Adrenal gland (tissue), 5 donors: Measurements from ENCODE around the gene METAP1.

ENCODE experiments used
- CTCF ChIP-seq, 6 experiments: fragments of 450-650 bp in 4 of 6; fragments of 200-600 bp in 2 of 6; sonication (generic) in 1 of 6; IDR thresholded peaks; 1 replicate in 5 of 6; 2 replicates in 1 of 6; pipeline versions ENCODE4 v1.5.1 to v1.8.0; 2016 to 2021; ENCODE audit warnings: antibody characterized with exemption in 6 of 6, mild to moderate bottlenecking in 2 of 6, moderate library complexity in 1 of 6
- POLR2A ChIP-seq, 2 donors: fragments of 450-650 bp; IDR thresholded peaks; one replicate each; pipeline ENCODE4 v1.6.1; 2017; ENCODE audit warnings: antibody characterized with exemption in 2 of 2, mild to moderate bottlenecking in 2 of 2, moderate library complexity in 1 of 2
- donor health status: DM: no; HTN: no; CAD: no.

DNA sequence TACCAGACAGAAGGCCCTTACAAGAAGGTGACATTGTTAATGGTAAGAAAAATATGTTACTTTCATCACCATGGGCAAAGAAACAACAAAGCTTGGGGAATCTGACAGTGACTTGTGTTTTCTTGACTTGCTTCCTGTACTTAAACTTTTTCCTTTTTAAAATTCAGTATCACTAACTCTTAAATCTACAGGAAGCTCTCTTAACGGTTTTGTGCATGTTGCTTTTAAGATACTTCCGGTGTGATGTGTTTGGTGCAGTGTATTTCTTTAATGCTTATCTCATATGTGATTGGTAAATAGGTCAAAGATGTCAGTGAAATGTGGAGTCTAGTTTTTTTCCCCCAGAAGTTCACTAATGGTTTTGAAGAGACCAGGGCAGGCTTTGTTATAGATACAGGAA, 47.8 kb downstream of the METAP1 start:
- TF ChIP-seq CTCF (IDR thresholded peaks at IDR 0.05), result no peak
- TF ChIP-seq POLR2A (IDR thresholded peaks at IDR 0.05), result no peak
